GM21723 (cell line): ENCODE data around the gene KCNE4.

Experiments used
- ATAC-seq: cut with Tn5 transposase; IDR thresholded peaks from one replicate; pipeline ENCODE4 v1.9.1; 2021; ENCODE audit warnings: mild to moderate bottlenecking, moderate library complexity; ENCODE audit not compliant: unreplicated experiment

Gene KCNE4

DNA sequence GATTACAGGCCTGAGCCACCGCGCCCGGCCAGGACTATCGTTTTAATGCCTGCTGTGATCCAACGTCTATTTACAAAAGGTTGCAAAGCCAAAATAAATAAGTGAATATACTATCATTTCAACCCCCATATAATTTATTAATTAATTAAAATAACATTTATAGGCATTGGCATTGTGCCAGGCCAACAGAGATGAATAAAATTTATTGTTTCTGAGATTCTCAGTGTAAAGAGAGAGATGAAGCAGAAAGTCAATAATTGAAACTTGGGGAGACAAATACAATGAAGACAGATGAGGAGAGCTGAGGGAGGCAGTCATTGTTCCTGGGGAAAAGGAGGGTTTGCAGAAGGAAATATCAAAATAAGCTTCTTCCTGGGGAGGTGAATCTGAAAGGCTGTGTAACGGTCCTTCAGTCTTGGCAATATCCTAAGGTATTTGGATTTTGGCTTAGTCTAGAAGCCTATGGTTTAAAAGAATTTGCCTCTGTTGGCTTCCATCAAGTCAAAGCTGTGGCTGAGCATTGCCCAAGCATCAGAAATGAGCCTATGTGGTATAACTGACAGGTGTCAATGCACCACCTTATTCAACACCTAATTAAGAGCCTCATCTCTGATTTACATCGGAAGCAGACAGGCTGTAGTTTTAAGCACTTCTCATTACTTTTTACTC, 31.5 kb downstream of the KCNE4 start:
- ATAC-seq = no peak

DNA sequence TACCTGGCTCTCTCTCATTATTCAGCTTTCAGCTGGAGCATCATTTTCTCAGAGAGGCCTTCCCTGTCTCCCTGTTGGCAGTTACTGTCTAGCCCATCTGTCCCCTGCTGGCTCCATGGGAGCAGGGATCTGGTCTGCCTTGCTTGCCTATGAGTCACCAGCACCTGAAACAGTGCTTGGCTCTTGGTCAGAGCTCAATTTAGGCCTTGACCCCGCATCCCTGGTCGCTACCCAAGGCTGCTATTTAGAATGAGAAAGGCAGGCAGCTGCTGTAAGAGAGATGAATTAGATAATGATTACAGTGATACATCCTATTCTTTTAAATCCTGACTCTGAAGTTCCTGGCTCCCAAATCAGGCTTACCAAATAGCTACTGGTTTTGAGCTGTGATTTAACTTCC, 32.9 kb downstream of the KCNE4 start:
- no peak for ATAC-seq

- no peak for ATAC-seq
Observed at GRCh38 chr2:223086370-223086981, 34.5 kb downstream of the KCNE4 start.

- ATAC-seq = no peak
Observed at GRCh38 chr2:223087466-223087865, 35.5 kb downstream of the KCNE4 start.

DNA sequence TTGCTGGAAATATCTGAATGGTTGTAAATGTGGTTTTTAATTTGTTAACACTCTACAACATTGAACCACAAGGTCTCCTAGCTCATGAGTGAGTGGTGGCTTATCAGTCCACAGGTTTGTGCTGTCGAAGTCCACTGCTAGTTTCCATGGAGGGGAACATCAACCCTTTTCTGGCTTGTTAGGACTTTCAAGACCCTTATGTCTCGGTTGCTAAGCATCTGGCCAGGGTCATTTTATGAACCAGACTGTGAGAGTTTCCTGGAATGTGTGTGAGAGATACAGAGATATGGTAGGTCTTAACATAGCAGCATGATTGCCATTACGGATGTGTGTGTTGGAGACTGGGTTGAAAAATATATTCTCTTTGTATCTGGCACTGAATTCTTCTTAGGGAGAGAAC, 36.9 kb downstream of the KCNE4 start:
- no peak for ATAC-seq

DNA sequence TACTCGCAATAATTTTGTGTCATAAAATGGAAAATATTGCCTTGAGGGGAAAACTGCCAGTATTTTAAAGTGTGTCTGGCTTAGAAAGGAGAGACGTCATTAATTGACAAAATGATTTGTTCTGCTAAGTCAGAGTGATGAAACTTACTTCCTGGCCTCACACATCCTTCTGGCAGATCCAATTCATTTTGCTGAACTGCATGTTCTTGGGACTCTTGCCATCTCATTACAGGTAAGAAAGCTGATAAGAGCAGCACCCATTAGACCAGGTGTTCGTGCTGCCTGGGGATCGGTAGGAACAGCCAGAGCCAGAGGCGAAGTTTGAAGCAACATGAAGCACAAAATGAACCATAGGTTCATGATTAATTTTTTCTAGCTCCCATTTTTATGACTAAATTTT, 38.0 kb downstream of the KCNE4 start:
- no peak for ATAC-seq

DNA sequence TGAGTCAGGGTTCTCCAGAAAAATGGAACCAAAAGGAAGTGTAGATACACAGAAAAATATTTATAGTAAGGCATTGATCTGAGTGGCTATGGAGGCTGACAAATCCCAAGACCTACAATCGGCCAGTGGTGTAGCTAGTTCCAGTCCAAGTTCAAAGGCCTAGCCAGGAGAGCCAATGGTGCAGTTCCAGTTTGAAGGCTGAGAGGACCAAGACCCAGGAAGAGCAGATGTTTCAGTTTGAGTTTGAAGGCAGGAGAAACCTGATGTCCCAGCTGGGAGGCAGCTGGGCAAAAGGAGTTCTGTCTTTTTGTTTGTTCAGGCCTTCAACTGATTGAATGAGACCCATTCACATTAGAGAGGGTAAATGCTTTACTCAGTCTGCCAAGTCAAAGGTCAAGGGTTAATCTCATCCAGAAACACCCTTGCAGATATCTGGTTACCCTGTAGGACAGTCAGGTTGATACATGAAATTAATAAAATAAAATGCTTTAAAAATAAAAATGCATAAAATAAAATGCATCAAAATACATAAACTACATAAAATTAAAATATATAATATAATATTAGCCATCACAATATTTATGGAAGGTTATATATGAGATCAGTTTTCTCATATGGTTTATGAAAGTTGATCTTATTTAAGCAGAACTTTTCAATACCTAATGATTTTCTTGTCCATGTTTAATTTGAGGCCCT, 38.7 kb downstream of the KCNE4 start:
- ATAC-seq = no peak

DNA sequence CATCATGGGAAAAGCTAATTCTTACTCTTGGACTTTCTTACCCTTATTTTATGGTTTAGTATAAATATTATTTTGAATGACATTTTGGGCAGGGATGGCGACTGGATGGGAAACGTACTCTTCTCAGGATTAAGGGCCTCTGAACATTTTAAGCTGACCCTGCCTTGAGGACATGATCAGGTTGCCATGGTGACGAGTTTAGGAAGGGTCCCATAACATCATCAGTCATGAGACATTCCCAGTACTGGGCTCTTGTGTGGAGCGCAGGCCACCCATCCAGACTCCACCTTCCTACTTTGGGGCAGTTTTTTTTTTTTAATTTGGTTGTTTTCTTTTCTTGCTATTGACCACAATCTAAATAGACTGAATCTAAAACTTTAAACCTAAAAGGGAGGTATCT, 40.7 kb downstream of the KCNE4 start:
- no peak for ATAC-seq

DNA sequence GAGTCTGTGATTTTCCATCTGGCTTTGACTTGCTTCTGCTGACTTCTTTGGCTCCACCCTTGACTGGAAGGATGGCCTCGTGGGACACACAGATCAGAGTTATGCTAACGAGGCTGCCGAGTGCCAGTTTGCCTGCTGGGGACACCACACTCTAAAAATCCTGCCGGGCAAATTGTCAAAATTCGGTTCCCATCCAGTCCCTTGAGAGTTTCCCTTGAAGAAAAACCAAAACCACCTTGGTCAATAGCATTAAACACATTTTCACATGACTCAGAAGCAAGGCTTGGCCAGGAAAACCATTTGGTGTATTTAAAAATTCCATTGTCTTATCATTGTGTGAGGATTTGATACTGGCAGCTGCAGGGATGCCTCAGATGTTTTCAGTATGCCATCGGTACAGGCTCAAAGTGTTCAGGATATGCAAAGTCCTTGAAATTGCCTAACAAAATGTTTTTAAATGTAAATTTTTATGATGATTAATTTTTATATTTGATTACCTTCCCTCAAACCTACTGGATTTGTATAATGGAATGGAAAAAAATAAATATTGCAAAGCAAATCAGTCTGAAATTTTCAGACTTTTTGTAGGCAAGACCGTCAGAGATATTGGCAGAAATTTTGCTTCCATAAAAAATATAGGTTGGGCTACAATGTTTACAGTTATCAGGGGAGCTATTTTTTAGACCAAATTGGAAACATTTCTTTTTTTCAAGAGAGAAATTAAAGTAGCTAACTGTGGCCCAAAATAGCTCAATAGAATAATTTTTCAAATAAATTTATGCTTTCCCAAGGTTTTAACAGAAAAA, 41.6 kb downstream of the KCNE4 start:
- no peak for ATAC-seq

DNA sequence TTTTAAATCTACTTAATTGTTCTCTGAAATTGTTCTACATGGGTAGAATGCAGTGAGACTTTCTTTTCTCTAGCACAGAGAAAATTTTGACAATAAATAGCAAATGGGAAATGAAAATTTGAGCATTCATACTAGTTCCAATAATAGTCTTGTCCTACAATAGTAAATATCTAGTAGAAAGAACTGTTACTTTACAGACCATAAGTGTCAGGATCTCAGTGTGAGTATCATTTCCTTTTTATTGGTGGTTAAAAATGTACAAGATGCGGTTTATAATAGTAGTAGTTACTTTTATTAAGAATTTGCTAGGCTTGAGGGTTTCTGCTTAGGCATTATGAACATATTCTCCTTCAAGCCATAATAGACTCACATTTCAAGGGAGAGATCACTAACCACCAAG, 43.2 kb downstream of the KCNE4 start:
- ATAC-seq = peak; percentile 65

DNA sequence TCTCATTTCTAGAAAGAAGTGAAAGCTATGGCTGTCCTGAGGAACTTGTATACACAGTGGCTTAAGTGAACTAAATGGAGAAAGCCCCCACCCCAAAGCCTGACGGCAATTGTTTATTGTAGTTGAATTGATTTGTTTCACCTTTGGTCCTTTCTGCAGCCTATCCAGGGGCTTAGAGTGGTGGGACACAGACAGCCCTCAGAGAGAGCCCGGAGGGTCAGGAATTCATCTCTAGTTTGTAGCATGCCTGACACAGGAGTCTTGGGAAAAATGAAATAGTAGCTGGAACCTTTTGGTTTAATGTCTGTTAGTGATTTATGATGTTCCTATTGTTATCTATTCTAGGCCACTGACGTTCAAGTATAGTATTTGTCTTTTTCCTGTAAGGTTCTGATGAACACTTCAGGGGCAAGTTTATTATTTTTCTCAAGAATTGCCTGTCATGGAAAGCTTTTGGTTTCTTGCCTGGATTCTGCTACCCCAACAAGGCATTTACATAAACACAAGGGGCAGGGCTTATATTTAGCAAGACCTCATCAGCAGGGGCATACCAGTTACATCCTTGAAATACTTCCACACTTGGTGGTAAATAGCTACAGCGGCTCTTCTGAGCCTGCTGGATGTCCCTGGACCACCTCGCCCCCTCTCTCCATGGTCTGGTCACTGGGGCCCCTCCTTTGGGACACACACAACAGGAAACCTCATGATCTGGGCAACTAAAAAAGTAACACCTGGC, 44.4 kb downstream of the KCNE4 start:
- no peak for ATAC-seq

GRCh38 chr2:223097888-223098383, 45.9 kb downstream of the KCNE4 start:
- no peak for ATAC-seq

DNA sequence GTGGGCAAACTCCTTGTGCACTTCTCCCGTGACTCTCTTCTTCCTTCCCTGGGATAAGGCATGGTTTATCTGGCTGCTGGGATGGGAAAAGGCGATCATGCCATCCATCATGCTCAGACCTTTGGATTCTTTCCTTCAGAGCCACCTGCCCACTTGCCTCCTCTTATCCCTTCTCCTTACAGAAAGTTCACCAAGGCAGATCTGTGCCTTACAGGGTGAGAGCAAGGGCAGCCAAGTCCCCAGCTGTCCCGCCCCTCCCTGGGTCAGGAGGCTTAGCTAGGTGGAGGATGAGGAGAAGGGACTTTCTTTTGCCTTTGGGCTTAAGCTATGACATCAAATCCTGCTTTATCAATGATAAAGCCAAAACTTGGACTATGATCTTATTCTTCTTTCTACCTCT, 47.6 kb downstream of the KCNE4 start:
- ATAC-seq = no peak

DNA sequence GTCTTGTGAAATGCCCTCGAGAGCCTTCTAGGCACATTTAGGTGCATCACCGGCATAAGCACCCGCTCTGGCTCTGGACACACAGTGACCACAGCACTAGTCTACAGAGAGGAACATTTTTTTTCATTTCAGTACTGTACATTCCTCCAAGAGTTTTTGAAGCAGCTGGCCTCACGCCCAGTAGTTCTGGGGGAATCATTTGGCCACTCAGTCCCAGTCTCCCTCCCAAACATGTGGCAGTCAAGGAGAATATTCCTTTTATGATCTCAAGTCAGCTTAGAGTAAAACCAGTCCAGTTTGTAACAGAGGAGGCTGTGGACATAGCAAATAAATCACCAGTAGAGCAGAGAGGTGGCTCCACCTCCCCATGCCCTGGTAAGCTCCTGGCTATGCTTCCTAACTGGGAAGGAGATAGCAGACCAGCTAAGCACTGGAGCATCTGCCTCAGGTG, 48.1 kb downstream of the KCNE4 start:
- ATAC-seq = no peak

- ATAC-seq = peak; percentile 79
Observed at GRCh38 chr2:223101340-223102039, 49.5 kb downstream of the KCNE4 start.

GRCh38 chr2:223102040-223102400, 50.0 kb downstream of the KCNE4 start:
- ATAC-seq = no peak

- no peak for ATAC-seq
Observed at GRCh38 chr2:223102450-223102849, 50.5 kb downstream of the KCNE4 start.

GRCh38 chr2:223104336-223105132, 52.5 kb downstream of the KCNE4 start:
- no peak for ATAC-seq
